ENCODE results near the gene EPS15. TPM values are rescaled to one million over a fixed set of nuclear protein-coding genes. Genes with fewer than 3 reads are reported as not detected.
A peak's percentile ranks its signal among the peaks of the same experiment; 100 is the strongest.
"Not testable (repeated sequence)": the region's sequence is repeated elsewhere in the genome, so short reads cannot be mapped to it uniquely, and the experiment has no call there.

The EPS15 gene
- total RNA-seq, 1 donor from 2014 or later = 55.0 TPM

GRCh38 chr1:51534447-51534846, 15.4 kb upstream of the EPS15 start:
- no peaks in the 10 kb centered on the region for H3K27me3 Mint-ChIP-seq
- H3K27ac Mint-ChIP-seq = no peak overlapping the region
- no peak for DNase-seq
- no peaks in the 10 kb centered on the region for H3K9me3 Mint-ChIP-seq
- peaks cover 14% of the 10 kb centered on the region for H3K4me1 Mint-ChIP-seq
- H3K36me3 Mint-ChIP-seq (ENCODE audit: low read depth) = no peaks in the 10 kb centered on the region
- no peak overlapping the region for H3K4me3 Mint-ChIP-seq
- intact Hi-C loops (cut with micrococcal nuclease) = no loop called here

- H3K4me3 Mint-ChIP-seq = no peak overlapping the region
- H3K9me3 Mint-ChIP-seq = no peaks in the 10 kb centered on the region
- no peak overlapping the region for H3K27ac Mint-ChIP-seq
- intact Hi-C loops (cut with micrococcal nuclease) = no loop called here
- H3K36me3 Mint-ChIP-seq (ENCODE audit: low read depth) = no peaks in the 10 kb centered on the region
- peaks cover 9% of the 10 kb centered on the region for H3K4me1 Mint-ChIP-seq
- no peak for DNase-seq
- no peaks in the 10 kb centered on the region for H3K27me3 Mint-ChIP-seq
Measured at GRCh38 chr1:51532853-51533252, 13.8 kb upstream of the EPS15 start.

GRCh38 chr1:51530447-51530846, 11.4 kb upstream of the EPS15 start:
- H3K36me3 Mint-ChIP-seq (ENCODE audit: low read depth); intact Hi-C loops (cut with micrococcal nuclease); H3K9me3 Mint-ChIP-seq; DNase-seq; H3K27ac Mint-ChIP-seq; H3K4me3 Mint-ChIP-seq; H3K27me3 Mint-ChIP-seq; H3K4me1 Mint-ChIP-seq: not testable (repeated sequence)

GRCh38 chr1:51527144-51527543, 8.1 kb upstream of the EPS15 start:
- Mint-ChIP-seq H3K27ac (no peak overlapping the region), H3K36me3 (ENCODE audit: low read depth) (no peaks in the 10 kb centered on the region), H3K4me1 (no peaks in the 10 kb centered on the region), H3K9me3 (no peaks in the 10 kb centered on the region), H3K4me3 (no peak overlapping the region), H3K27me3 (no peaks in the 10 kb centered on the region)
- DNase-seq = no peak
- intact Hi-C loops (cut with micrococcal nuclease) = no loop called here

GRCh38 chr1:51526248-51526647, 7.2 kb upstream of the EPS15 start:
- H3K4me3 Mint-ChIP-seq = no peak overlapping the region
- H3K36me3 Mint-ChIP-seq (ENCODE audit: low read depth) = no peaks in the 10 kb centered on the region
- no peaks in the 10 kb centered on the region for H3K27me3 Mint-ChIP-seq
- no peak overlapping the region for H3K27ac Mint-ChIP-seq
- intact Hi-C loops (cut with micrococcal nuclease) = no loop called here
- no peaks in the 10 kb centered on the region for H3K9me3 Mint-ChIP-seq
- H3K4me1 Mint-ChIP-seq = no peaks in the 10 kb centered on the region
- DNase-seq = no peak

GRCh38 chr1:51525295-51525694, 6.2 kb upstream of the EPS15 start:
- Mint-ChIP-seq H3K4me1 (peaks cover 5% of the 10 kb centered on the region), H3K9me3 (no peaks in the 10 kb centered on the region), H3K27me3 (no peaks in the 10 kb centered on the region), H3K27ac (no peak overlapping the region), H3K4me3 (no peak overlapping the region), H3K36me3 (ENCODE audit: low read depth) (no peaks in the 10 kb centered on the region)
- no peak for DNase-seq
- intact Hi-C loops (cut with micrococcal nuclease) = no loop called here

GRCh38 chr1:51524817-51525216, 5.8 kb upstream of the EPS15 start:
- intact Hi-C loops (cut with micrococcal nuclease) = no loop called here

GRCh38 chr1:51523931-51524330, 4.9 kb upstream of the EPS15 start:
- Mint-ChIP-seq H3K36me3 (ENCODE audit: low read depth) (no peaks in the 10 kb centered on the region), H3K27me3 (no peaks in the 10 kb centered on the region), H3K9me3 (no peaks in the 10 kb centered on the region), H3K4me1 (peaks cover 14% of the 10 kb centered on the region), H3K27ac (no peak overlapping the region), H3K4me3 (no peak overlapping the region)
- intact Hi-C loops (cut with micrococcal nuclease) = no loop called here
- DNase-seq = no peak

More at GRCh38 chr1:51524817-51525216, 5.8 kb upstream of the EPS15 start:
- Mint-ChIP-seq H3K4me1 (peaks cover 10% of the 10 kb centered on the region), H3K4me3 (no peak overlapping the region), H3K27me3 (no peaks in the 10 kb centered on the region), H3K36me3 (ENCODE audit: low read depth) (no peaks in the 10 kb centered on the region), H3K27ac (no peak overlapping the region), H3K9me3 (no peaks in the 10 kb centered on the region)
- no peak for DNase-seq

GRCh38 chr1:51520700-51521248, 1.7 kb upstream of the EPS15 start:
- Mint-ChIP-seq H3K9me3 (no peaks in the 10 kb centered on the region), H3K36me3 (ENCODE audit: low read depth) (no peaks in the 10 kb centered on the region), H3K27ac (no peak overlapping the region), H3K4me3 (no peak overlapping the region), H3K4me1 (peaks cover 37% of the 10 kb centered on the region), H3K27me3 (no peaks in the 10 kb centered on the region)
- peak; percentile 54 for DNase-seq
- intact Hi-C loops (cut with micrococcal nuclease) = no loop called here

GRCh38 chr1:51519865-51520699, 1.0 kb upstream of the EPS15 start:
- DNase-seq = no peak
- intact Hi-C loops (cut with micrococcal nuclease) = loop anchor here (1.0 to 10.0 kb wide), 8 partner anchors 15 to 1207 kb away; partner anchors contain the start of genes BTF3L4, FAF1, NRDC and OSBPL9
- Mint-ChIP-seq H3K27ac (peak overlapping the region; percentile 5), H3K36me3 (ENCODE audit: low read depth) (no peaks in the 10 kb centered on the region), H3K27me3 (no peaks in the 10 kb centered on the region), H3K9me3 (no peaks in the 10 kb centered on the region), H3K4me1 (peaks cover 42% of the 10 kb centered on the region), H3K4me3 (peak overlapping the region; percentile 15)

- peak overlapping the region; percentile 89 for H3K27ac Mint-ChIP-seq
- peaks cover 49% of the 10 kb centered on the region for H3K4me1 Mint-ChIP-seq
- intact Hi-C loops (cut with micrococcal nuclease) = loop anchor here (1.0 to 10.0 kb wide), 8 partner anchors 13 to 1208 kb away; partner anchors contain the start of genes BTF3L4, FAF1, NRDC and OSBPL9
Measured at GRCh38 chr1:51518586-51519047, 449 bp downstream of the EPS15 start.

GRCh38 chr1:51518033-51518585, 957 bp downstream of the EPS15 start:
- Mint-ChIP-seq H3K27ac (peak overlapping the region; percentile 89), H3K4me3 (peak overlapping the region; percentile 88), H3K27me3 (no peaks in the 10 kb centered on the region), H3K4me1 (peaks cover 50% of the 10 kb centered on the region), H3K9me3 (no peaks in the 10 kb centered on the region), H3K36me3 (ENCODE audit: low read depth) (no peaks in the 10 kb centered on the region)
- intact Hi-C loops (cut with micrococcal nuclease) = loop anchor here (2.0 to 10.0 kb wide), 7 partner anchors 76 to 1209 kb away; partner anchors contain the start of genes BTF3L4, FAF1, NRDC and OSBPL9
- DNase-seq = peak; percentile 80

More at GRCh38 chr1:51518586-51519047, 449 bp downstream of the EPS15 start:
- Mint-ChIP-seq H3K4me3 (peak overlapping the region; percentile 88), H3K36me3 (ENCODE audit: low read depth) (no peaks in the 10 kb centered on the region), H3K27me3 (no peaks in the 10 kb centered on the region), H3K9me3 (no peaks in the 10 kb centered on the region)
- peak; percentile 88 for DNase-seq

- H3K27ac Mint-ChIP-seq = peak overlapping the region; percentile 89
- peaks cover 52% of the 10 kb centered on the region for H3K4me1 Mint-ChIP-seq
- DNase-seq = no peak
Measured at GRCh38 chr1:51517361-51518032, 1.6 kb downstream of the EPS15 start.

More at GRCh38 chr1:51517361-51518032, 1.6 kb downstream of the EPS15 start:
- Mint-ChIP-seq H3K9me3 (no peaks in the 10 kb centered on the region), H3K36me3 (ENCODE audit: low read depth) (no peaks in the 10 kb centered on the region), H3K27me3 (no peaks in the 10 kb centered on the region), H3K4me3 (peak overlapping the region; percentile 88)
- intact Hi-C loops (cut with micrococcal nuclease) = loop anchor here (2.0 to 10.0 kb wide), 7 partner anchors 75 to 1209 kb away; partner anchors contain the start of genes BTF3L4, FAF1, NRDC and OSBPL9

Measured in activated CD4-positive, alpha-beta T cell treated with anti-CD3 and anti-CD28 coated beads, Interleukin-2, amount 10 ng/mL, durations not matched to agents 24 days and 14 days (primary cell).